Smooth muscle cell of the brain vasculature (primary cell): ENCODE measurements around the gene TCF7.
"Not testable (repeated sequence)": the region's sequence is repeated elsewhere in the genome, so short reads cannot be mapped to it uniquely, and the experiment has no call there.

Experiments used
- DNase-seq: peaks from one replicate; pipeline ENCODE4 v3.0.0-alpha.2; 2012; ENCODE audit warnings: low read depth, low spot score

TCF7 gene

DNA sequence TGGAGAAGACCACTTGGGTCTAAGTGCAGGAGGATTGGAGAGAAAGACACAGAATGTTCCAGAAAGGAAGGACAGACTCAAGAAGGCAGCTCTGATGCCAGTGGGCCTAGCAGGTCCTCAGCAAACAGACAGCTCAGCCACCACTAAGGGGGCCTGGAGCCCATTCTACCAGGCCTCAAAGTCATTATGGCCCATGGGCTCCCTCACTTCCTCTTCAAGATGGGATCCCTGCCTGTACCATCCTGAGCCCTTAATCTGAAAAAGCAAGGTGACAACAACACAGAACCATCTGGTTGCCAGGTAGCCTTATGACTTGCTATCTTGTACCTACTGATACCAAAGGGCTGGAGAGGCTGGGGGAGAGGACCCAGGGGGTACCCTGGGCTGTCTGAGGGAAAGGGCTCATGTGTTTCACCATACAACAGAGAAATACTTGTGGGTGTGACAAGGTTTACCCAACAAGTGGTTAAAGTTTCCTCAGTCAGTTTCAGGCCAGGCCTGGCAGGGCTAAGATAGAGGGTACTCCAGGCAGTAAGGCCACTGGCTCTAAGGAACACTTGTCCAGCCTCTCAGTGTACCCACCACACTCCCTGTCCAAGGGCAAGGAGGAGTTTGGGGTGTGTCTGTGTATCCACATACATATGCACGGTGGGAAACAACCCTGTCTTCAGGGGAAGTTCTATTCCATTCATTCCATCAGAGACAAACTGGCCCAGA lies 30.7 kb downstream of the TCF7 start:
- DNase-seq = no peak

DNA sequence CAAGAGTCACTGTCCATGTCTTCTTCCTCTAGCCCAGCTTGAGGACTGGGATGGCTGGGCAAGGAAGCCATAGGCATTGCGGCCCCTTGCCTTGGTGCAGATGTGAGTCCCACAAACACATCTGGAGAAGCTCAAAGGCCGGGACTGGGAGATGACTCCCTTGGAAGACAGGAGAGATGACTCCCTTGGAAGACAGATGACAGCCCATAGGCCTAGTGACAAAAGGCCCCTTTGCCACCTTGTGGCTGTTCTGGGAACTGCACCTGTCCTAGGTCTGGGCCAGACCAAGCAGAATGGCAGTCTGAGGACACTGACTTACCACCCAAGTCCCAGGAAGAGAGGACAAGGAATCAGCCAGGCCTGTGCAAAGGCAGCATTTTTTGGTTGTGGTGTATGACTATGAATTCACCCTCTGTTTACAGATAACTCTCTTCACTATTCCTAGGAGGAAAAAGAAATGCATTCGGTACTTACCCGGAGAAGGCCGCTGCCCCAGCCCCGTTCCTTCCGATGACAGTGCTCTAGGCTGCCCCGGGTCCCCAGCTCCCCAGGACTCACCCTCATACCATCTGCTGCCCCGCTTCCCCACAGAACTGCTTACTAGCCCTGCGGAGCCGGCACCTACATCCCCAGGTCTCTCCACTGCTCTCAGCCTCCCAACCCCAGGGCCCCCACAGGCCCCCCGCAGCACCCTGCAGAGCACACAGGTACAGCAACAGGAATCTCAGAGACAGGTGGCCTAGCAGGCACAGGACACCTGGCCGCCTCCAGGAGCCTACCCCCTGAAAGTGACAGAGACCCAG lies 31.5 kb downstream of the TCF7 start:
- DNase-seq = peak; percentile 41

DNA sequence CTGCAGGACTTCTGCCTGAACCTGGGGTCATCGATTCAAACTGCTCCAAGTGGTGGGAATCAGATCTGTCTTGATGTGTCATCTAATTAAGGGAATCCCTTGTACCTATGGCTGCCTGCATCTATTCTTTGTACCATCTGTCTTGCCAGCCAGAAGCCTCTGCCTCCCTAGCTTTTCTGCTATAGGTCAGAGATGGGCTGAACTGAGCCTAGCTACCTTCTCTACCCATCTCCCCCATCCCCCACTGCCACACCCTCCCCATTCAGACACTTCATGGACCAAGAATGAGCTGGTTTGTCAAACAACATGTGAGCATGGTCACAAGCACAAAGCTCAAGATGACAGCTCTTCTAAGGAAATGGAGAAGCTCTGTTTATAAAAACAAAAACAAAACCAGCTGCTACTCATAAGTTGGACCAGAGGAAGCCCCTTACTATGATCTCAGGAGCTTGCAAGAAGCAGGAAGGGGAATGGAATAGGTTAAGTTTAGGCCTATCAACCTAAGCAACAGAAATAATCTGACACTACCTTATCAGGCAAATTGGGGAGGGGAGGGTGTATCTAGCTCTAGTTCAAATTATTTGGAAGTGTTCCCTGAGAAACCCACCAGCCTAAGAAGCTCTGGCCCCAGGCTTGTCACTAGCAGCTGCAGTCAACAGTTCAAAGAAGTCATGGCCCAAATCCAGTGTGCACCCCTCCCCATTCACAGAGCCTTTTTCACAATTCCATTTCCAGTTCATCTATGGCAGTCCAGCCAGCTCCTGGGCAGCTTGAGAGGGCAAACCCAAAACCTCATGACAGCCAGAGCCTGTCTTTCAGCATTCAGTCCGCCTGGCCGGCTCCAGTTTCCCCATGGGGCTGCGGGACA lies 32.4 kb downstream of the TCF7 start:
- DNase-seq = no peak

DNA sequence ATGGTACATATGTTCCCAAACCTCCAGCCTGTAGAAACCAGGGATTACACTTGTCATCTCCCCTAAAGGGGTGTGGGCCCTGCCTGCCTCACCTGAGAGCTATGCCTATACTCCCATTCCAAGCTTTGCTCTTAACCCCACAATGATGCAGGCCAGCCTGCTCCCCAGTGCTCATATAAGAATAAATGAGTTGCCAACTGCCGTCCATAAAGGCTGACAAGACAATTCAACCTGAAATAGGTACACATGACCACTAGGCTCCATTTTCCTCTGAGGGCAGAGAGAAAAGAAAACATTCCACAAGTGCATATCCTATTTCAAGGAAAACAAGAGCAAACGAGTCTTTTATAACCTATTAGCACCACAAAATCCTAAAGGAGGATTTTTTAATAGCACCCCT lies 33.8 kb downstream of the TCF7 start:
- no peak for DNase-seq

DNA sequence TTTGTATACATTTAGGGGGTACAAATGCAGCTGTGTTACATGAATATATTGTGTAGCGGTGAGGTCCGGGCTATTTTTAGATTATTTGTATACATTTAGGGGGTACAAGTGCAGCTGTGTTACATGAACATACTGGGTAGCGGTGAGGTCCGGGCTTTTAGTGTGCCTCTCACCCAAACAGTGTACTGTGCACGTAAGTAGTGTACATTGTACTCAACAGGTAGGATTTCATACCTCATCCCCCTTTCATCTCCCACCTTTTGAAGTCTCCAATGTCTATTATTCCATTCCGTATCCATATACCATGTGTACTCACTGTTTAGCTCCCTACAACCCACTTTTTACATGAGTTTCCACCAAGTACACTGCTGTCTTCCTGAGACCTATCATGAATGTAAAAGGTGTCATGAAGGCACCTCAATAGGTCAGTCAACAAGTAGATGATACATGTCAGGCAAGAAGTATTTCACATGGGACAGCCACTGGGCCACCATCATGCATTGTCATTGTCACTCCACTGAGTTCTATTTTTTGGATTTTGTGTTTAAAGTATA lies 34.6 kb downstream of the TCF7 start:
- no peak for DNase-seq

DNA sequence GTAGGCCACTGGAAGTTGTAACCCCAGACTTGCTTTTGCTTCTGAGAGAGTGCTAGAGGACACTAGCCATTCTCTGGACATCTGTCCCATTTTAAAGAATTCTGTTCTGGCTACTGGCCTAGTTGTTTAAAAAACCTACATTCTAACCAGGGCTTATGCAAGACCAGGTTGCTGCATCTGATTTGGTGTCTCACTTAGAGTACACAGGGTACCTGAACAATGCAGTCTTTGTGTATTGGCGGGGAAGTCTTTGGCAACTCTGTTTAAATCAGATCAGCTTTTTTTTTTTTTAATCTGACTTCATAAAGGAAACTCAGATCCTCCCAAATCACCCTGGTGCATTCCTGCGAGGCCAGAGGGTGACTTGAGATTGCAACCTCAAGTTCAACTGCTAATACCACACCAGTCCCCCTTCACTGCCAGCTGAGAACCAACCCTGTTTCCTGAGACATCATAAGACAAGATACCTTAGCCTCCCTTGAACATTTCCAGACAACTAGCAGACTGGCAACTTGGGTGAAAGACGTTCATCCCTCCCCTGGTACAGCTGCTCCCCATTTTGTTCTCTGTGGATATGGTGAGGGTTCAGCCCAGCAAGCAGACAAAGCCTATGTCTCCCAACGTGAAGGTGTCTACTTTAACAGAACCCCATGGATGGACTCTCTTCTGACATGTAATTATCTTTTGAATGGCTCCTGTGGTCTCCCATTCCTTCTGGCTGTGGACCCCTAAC lies 35.3 kb downstream of the TCF7 start:
- DNase-seq = no peak

DNA sequence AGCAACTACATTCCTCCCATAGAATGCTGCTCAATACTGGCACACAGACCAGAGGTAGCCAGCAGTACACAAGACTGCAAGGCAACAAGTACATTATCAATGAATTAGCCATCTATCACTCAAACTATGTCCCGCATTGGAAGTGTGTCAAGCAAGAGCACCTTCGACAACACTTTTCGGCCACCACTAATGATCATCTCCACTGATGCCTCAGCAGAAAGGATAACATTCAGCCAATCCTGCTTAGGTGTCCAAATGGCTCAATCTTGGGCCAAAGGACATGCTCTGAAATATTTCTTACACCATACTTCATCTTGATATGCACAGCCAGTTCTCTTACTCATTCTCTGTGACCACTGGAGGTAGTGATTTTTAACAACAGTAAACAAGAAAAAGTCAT lies 37.2 kb downstream of the TCF7 start:
- DNase-seq = no peak

DNA sequence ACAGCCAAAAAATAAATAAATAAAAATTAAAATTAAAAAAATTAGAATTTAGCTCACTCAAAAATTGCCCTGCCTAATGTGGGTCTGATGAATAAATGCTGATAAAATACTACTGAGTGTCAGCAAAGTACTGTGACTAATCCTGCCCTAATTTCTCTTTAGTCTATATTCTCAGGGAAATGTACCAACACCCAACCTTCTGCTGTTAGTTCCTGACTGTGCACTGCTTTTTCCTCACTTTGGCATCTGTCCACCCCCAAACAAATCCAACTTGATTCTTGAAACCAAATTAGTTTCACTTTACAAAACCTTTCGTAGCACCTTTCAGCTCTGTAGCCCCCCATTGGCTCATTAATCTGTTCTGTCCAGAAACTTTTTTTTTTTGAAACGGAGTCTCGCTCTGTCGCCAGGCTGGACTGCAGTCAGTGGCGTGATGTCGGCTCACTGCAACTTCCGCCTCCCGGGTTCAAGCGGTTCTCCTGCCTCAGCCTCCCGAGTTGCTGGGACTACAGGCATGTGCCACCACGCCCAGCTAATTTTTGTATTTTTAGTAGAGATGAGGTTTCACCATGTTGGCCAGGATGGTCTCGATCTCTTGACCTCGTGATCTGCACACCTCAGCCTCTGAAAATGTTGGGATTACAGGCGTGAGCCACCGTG lies 37.8 kb downstream of the TCF7 start:
- DNase-seq = not testable (repeated sequence)

GRCh38 chr5:134153241-134153640 lies 38.8 kb downstream of the TCF7 start:
- no peak for DNase-seq

DNA sequence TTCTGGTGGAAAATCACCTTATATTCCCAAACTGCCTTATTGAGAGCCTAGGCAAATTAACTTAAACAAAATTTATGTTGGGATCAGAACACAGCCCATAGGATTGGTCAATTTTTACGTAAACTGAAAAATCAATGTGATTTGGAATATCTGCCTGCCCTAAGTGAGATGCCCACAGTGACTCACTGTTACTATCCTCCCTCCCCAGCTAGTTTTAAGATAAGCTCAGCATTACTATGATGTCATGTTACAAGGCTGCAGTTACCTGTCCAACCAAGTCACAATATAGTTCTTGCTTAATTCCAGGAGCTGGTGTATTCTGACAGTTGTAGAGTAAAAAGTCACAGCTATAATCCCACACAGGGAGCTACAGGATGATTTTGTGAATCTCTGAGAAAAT lies 39.2 kb downstream of the TCF7 start:
- no peak for DNase-seq

DNA sequence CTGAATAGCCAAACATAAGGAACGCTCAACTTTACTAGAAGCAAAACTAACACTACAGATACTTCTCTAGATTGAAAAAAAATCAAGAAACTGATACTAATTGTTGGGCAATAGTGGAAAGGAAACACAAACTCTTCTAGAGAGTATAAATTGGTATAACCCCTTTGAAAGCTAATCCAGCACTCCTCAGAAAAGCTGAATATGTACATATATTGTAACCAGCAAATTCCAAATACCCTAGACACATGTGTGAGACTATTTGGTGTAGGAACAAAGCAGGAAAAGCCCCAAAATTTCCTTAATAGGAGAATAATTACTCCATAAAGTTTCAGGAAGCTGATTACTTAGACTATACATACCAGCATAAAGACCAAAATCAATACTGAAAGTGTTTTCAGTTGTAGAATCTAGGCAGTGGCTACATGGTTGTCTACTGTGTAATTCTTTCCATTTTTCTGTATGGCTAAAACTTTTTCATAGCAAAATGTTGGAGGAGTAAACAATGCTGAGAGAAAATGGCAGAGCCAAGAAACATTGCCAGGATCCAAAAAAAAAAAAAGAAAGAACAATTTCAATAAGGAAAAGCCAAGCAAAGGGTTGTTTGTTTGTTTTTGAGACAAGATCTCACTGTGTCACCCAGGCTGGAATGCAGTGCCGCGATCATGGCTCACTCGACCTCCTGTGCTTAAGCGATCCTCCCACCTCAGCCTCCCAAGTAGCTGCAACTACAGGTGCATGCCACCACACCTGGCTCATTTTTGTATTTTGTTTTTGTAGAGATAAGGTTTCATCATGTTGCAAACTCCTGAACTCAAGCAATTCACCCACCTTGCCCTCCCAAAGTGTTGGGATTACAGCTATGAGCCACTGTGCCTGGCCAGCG lies 47.3 kb downstream of the TCF7 start:
- no peak for DNase-seq

- DNase-seq = no peak
Observed at GRCh38 chr5:134162592-134162991, 48.1 kb downstream of the TCF7 start.

- DNase-seq = no peak
Observed at GRCh38 chr5:134171972-134172371, 57.5 kb downstream of the TCF7 start.

DNA sequence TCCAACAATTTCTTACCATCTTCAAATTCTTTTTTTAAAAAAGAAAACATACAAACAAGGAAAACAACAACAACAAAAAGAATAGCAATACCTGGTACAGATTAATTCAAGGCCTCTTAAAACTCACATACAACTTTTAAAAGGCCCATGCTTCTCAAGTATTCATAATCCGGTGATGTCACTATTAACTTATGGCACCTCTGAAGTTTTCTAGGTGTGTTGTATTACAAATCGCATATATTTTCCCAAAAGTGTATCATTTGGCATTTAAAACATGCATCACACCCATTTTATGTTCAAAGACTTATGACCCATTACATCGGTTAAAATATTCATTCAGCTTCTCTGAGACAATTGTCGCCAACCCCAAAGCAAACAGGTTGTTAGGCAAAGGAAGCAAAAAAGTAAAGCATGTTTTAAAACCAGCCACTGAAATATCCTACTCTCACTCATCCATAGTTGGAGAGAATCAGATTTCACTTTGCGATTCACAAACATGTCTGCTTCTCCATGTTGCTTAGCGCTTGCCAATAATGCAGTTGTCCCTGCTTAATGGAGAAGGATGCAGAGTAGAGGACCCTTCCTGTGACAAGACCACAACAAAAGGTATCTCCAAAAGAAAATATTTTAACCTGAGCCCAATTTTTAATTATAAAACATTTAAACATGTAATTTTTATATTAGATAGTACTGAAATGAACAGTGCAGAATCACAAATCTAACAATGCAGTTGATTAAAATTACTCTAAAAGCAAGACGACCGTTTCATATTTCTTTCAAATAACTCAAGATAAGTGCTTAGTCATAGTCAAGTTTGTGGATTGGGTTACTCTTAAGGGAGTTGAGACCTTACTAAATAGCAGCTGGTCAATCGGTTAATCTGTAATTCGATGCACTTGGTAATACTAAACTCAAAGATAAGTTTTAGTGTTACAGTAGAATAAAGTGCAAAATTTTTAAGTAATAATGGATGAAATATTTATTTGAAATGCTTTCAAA lies 60.7 kb downstream of the TCF7 start:
- DNase-seq = no peak

DNA sequence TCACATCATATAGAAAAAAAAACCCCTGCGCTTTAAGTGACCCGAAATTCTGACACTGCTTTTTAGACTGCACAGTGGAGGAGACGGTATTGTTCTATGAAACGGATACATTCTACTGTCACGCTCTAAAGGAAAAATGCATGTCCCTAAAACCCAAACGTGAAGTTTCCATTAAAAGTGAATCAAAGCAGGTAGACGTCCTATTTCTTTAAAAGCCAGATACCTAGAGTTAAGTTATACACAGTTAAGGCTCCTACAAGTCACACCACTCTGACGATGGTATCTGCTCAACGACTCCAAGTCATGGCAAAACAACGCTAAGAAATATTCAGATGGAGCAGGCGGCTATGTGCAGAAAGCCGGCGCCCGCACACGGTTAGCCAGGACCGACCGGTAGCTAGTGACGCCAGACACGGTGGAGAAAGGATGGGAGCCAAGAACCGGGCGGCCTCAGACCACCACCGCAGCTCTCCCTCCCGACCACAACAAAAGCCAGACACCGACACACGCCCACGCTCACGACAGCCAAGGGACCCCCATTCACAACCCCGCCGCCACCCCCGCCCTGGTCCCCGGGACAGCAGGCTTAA lies 61.5 kb downstream of the TCF7 start:
- DNase-seq = no peak

- peak; percentile 55 for DNase-seq
Observed at GRCh38 chr5:134176511-134177368, 62.3 kb downstream of the TCF7 start, which contains the start of gene SKP1. Gene SKP1 (minus strand): TSS chr5:134176950. CDS start chr5:134174022, 2,928 bp downstream.
